T-helper 1 cell treated with Interleukin-12 subunit alpha and Interleukin-12 subunit beta and Interleukin-4 antibody, amounts not matched to agents 30 μg/mL and 1 μg/mL, for 36 hours (primary cell): ENCODE results near the gene C9orf152.
"Not testable (repeated sequence)": the region's sequence is repeated elsewhere in the genome, so short reads cannot be mapped to it uniquely, and the experiment has no call there.

Experiments used
- H3K27ac Mint-ChIP-seq: one replicate; pipeline ENCODE4 v1.8.0; 2021; ENCODE audit warnings: mild to moderate bottlenecking, mixed read lengths
- H3K27me3 Mint-ChIP-seq: one replicate; pipeline ENCODE4 v1.8.0; 2021; ENCODE audit warnings: low read depth, mixed read lengths
- H3K36me3 Mint-ChIP-seq: one replicate; pipeline ENCODE4 v1.8.0; 2021; ENCODE audit warnings: low read depth, mixed read lengths
- H3K4me1 Mint-ChIP-seq: one replicate; pipeline ENCODE4 v1.8.0; 2021; ENCODE audit warnings: low read depth, mixed read lengths
- H3K4me3 Mint-ChIP-seq: one replicate; pipeline ENCODE4 v1.8.0; 2021; ENCODE audit warnings: mild to moderate bottlenecking, moderate library complexity, mixed read lengths
- H3K9me3 Mint-ChIP-seq: one replicate; pipeline ENCODE4 v1.8.0; 2021; ENCODE audit warnings: mixed read lengths

Gene C9orf152

GRCh38 chr9:110241858-110242321 lies 33.9 kb upstream of the C9orf152 start:
- H3K36me3 Mint-ChIP-seq = peaks cover 19% of the 10 kb centered on the region
- H3K9me3 Mint-ChIP-seq = no peaks in the 10 kb centered on the region
- peaks cover 2% of the 10 kb centered on the region for H3K4me1 Mint-ChIP-seq
- no peak overlapping the region for H3K27ac Mint-ChIP-seq
- H3K27me3 Mint-ChIP-seq = no peaks in the 10 kb centered on the region
- no peak overlapping the region for H3K4me3 Mint-ChIP-seq

- Mint-ChIP-seq H3K27me3 (no peaks in the 10 kb centered on the region), H3K27ac (no peak overlapping the region), H3K4me1 (no peaks in the 10 kb centered on the region), H3K4me3 (no peak overlapping the region), H3K9me3 (no peaks in the 10 kb centered on the region), H3K36me3 (peaks cover 16% of the 10 kb centered on the region)
Observed at GRCh38 chr9:110241260-110241857, 33.4 kb upstream of the C9orf152 start.

- Mint-ChIP-seq H3K9me3 (no peaks in the 10 kb centered on the region), H3K27ac (no peak overlapping the region), H3K4me3 (no peak overlapping the region), H3K27me3 (no peaks in the 10 kb centered on the region), H3K4me1 (no peaks in the 10 kb centered on the region), H3K36me3 (peaks cover 13% of the 10 kb centered on the region)
Observed at GRCh38 chr9:110240198-110240597, 32.2 kb upstream of the C9orf152 start.

GRCh38 chr9:110228321-110228720 lies 20.4 kb upstream of the C9orf152 start:
- H3K4me1 Mint-ChIP-seq = no peaks in the 10 kb centered on the region
- H3K9me3 Mint-ChIP-seq = no peaks in the 10 kb centered on the region
- H3K36me3 Mint-ChIP-seq = no peaks in the 10 kb centered on the region
- H3K27ac Mint-ChIP-seq = no peak overlapping the region
- peaks cover 39% of the 10 kb centered on the region for H3K27me3 Mint-ChIP-seq
- H3K4me3 Mint-ChIP-seq = no peak overlapping the region

GRCh38 chr9:110224583-110224982 lies 16.6 kb upstream of the C9orf152 start:
- Mint-ChIP-seq H3K4me3 (no peak overlapping the region), H3K9me3 (no peaks in the 10 kb centered on the region), H3K27me3 (peaks cover 43% of the 10 kb centered on the region), H3K36me3 (no peaks in the 10 kb centered on the region), H3K27ac (no peak overlapping the region), H3K4me1 (no peaks in the 10 kb centered on the region)

- Mint-ChIP-seq H3K36me3 (no peaks in the 10 kb centered on the region), H3K4me1 (peaks cover 3% of the 10 kb centered on the region), H3K27me3 (peaks cover 52% of the 10 kb centered on the region), H3K9me3 (no peaks in the 10 kb centered on the region), H3K27ac (no peak overlapping the region), H3K4me3 (no peak overlapping the region)
Observed at GRCh38 chr9:110220809-110221208, 12.8 kb upstream of the C9orf152 start.

- Mint-ChIP-seq H3K36me3 (no peaks in the 10 kb centered on the region), H3K27me3 (peaks cover 37% of the 10 kb centered on the region), H3K27ac (no peak overlapping the region), H3K4me1 (peaks cover 7% of the 10 kb centered on the region), H3K9me3 (no peaks in the 10 kb centered on the region), H3K4me3 (no peak overlapping the region)
Observed at GRCh38 chr9:110217656-110218099, 9.7 kb upstream of the C9orf152 start.

- H3K27me3 Mint-ChIP-seq = peaks cover 38% of the 10 kb centered on the region
Observed at GRCh38 chr9:110214586-110215355, 6.8 kb upstream of the C9orf152 start.

GRCh38 chr9:110214090-110214489 lies 6.1 kb upstream of the C9orf152 start:
- no peaks in the 10 kb centered on the region for H3K9me3 Mint-ChIP-seq
- H3K27me3 Mint-ChIP-seq = peaks cover 41% of the 10 kb centered on the region
- H3K27ac Mint-ChIP-seq = no peak overlapping the region
- no peaks in the 10 kb centered on the region for H3K36me3 Mint-ChIP-seq
- H3K4me3 Mint-ChIP-seq = no peak overlapping the region
- H3K4me1 Mint-ChIP-seq = peaks cover 7% of the 10 kb centered on the region

More at GRCh38 chr9:110214586-110215355, 6.8 kb upstream of the C9orf152 start:
- no peaks in the 10 kb centered on the region for H3K36me3 Mint-ChIP-seq
- no peak overlapping the region for H3K27ac Mint-ChIP-seq
- H3K4me3 Mint-ChIP-seq = no peak overlapping the region
- peaks cover 7% of the 10 kb centered on the region for H3K4me1 Mint-ChIP-seq
- no peaks in the 10 kb centered on the region for H3K9me3 Mint-ChIP-seq

GRCh38 chr9:110213413-110214044 lies 5.6 kb upstream of the C9orf152 start:
- H3K9me3 Mint-ChIP-seq = no peaks in the 10 kb centered on the region
- no peak overlapping the region for H3K27ac Mint-ChIP-seq
- H3K27me3 Mint-ChIP-seq = peaks cover 41% of the 10 kb centered on the region
- peaks cover 7% of the 10 kb centered on the region for H3K4me1 Mint-ChIP-seq
- H3K4me3 Mint-ChIP-seq = no peak overlapping the region
- no peaks in the 10 kb centered on the region for H3K36me3 Mint-ChIP-seq

- Mint-ChIP-seq H3K27ac (no peak overlapping the region), H3K4me3 (no peak overlapping the region), H3K4me1 (no peaks in the 10 kb centered on the region), H3K36me3 (no peaks in the 10 kb centered on the region), H3K27me3 (peaks cover 27% of the 10 kb centered on the region), H3K9me3 (no peaks in the 10 kb centered on the region)
Observed at GRCh38 chr9:110207071-110207641, 803 bp downstream of the C9orf152 start.

GRCh38 chr9:110206389-110206788 lies 1.6 kb downstream of the C9orf152 start:
- Mint-ChIP-seq H3K27me3 (peaks cover 30% of the 10 kb centered on the region), H3K4me1 (no peaks in the 10 kb centered on the region), H3K36me3 (no peaks in the 10 kb centered on the region), H3K27ac (no peak overlapping the region), H3K4me3 (no peak overlapping the region), H3K9me3 (no peaks in the 10 kb centered on the region)

- H3K4me1 Mint-ChIP-seq, H3K9me3 Mint-ChIP-seq, H3K4me3 Mint-ChIP-seq, H3K27ac Mint-ChIP-seq, H3K36me3 Mint-ChIP-seq: not testable (repeated sequence)
- peaks cover 30% of the 10 kb centered on the region for H3K27me3 Mint-ChIP-seq
Observed at GRCh38 chr9:110205612-110206011, 2.3 kb downstream of the C9orf152 start.

GRCh38 chr9:110202232-110202631 lies 5.7 kb downstream of the C9orf152 start:
- Mint-ChIP-seq H3K27ac (no peak overlapping the region), H3K36me3 (no peaks in the 10 kb centered on the region)

More at GRCh38 chr9:110202232-110202631, 5.7 kb downstream of the C9orf152 start:
- no peaks in the 10 kb centered on the region for H3K4me1 Mint-ChIP-seq
- peaks cover 22% of the 10 kb centered on the region for H3K27me3 Mint-ChIP-seq
- H3K9me3 Mint-ChIP-seq = no peaks in the 10 kb centered on the region
- no peak overlapping the region for H3K4me3 Mint-ChIP-seq
